ENCODE measurements around the gene IRX6.

DNA sequence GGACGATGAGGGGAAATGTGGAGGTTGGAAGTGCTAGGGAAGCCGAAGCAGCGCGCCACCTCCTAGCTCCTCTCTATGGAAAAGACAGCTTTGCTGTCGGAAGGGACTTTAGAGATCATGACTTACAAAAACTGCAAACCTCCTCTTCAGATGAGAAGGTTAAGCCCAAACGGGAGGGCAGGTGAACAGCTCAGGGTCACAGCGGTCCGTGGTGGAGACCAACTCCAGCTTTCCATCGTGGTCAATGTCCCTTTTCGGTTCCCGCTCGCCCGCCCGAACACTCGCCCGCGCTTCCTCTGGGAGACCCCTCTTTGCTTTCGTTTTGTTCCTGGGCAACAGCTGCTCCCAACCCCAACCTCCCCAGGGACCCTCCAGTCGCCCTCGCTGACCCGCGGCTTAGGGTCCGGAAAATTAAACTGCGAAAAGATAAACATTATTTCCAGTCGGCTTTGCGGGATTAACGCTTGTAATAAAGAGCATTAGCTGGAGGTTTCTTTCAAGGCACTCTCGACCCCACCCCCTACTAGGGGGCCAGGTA lies 7.7 kb downstream of the IRX6 start:
- TF ChIP-seq, protein P1, sequence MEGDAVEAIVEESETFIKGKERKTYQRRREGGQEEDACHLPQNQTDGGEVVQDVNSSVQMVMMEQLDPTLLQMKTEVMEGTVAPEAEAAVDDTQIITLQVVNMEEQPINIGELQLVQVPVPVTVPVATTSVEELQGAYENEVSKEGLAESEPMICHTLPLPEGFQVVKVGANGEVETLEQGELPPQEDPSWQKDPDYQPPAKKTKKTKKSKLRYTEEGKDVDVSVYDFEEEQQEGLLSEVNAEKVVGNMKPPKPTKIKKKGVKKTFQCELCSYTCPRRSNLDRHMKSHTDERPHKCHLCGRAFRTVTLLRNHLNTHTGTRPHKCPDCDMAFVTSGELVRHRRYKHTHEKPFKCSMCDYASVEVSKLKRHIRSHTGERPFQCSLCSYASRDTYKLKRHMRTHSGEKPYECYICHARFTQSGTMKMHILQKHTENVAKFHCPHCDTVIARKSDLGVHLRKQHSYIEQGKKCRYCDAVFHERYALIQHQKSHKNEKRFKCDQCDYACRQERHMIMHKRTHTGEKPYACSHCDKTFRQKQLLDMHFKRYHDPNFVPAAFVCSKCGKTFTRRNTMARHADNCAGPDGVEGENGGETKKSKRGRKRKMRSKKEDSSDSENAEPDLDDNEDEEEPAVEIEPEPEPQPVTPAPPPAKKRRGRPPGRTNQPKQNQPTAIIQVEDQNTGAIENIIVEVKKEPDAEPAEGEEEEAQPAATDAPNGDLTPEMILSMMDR (conservative IDR thresholded peaks at IDR 0.05): no peak
- TF ChIP-seq ZFX (IDR thresholded peaks at IDR 0.05): no peak

Measured in C4-2B (cell line).